ENCODE measurements around the gene ST3GAL4. TPM values are rescaled to one million over a fixed set of nuclear protein-coding genes. Genes with fewer than 3 reads are reported as not detected.

ST3GAL4 gene
- total RNA-seq, 1 experiment from 2014 or later = 13.1 TPM

- TF ChIP-seq ZBTB33 (IDR thresholded peaks at IDR 0.05; ENCODE audit: extremely low read depth, insufficient replicate concordance, low read length) (no peak), RAD21 (IDR thresholded peaks at IDR 0.05; ENCODE audit: low read depth) (no peak), YY1 (IDR thresholded peaks at IDR 0.05; ENCODE audit: extremely low read depth, insufficient replicate concordance, low read depth, low read length) (no peak), POLR2A (IDR thresholded peaks at IDR 0.05; ENCODE audit: borderline replicate concordance, extremely low read depth, insufficient read depth, insufficient read length) (no peak)
These were observed 44.5 kb upstream of the ST3GAL4 start (continued) for GRCh38 chr11:126310992-126311310.

- no peak overlapping the region for H2AFZ ChIP-seq (ENCODE audit: low read depth, low read length, poor library complexity, severe bottlenecking)
- H3K4me3 ChIP-seq (replicated peaks in 1 of 2; ENCODE audit: low read depth in 1 of 2, low read length in 2 of 2) = no peak overlapping the region
- no peaks in the 10 kb centered on the region for H3K27me3 ChIP-seq (ENCODE audit: insufficient read depth, low read length)
- no peaks in the 10 kb centered on the region for H3K9me2 ChIP-seq (ENCODE audit: insufficient read depth)
- H3K4me2 ChIP-seq (ENCODE audit: low read length) = no peak overlapping the region
- ChIA-PET RAD21 (ENCODE audit: low non-redundant PET in 1 of 2, low total read pairs in 2 of 2, uncharacterized antibody in 2 of 2, unreplicated experiment in 2 of 2) (no interaction called here), POLR2A (no interaction called here), CTCF (interaction anchor here (1.0 to 5.9 kb wide), 4 partner anchors 72 to 679 kb away, joined by 3 to 74 read pairs (median 7); no protein-coding TSS in a partner anchor)
- H3K79me2 ChIP-seq (ENCODE audit: insufficient read depth, low read length) = no peaks in the 10 kb centered on the region
- TF ChIP-seq EZH2phosphoT487 (IDR thresholded peaks at IDR 0.05; ENCODE audit: borderline replicate concordance) (no peak), TCF7L2 (IDR thresholded peaks at IDR 0.05; ENCODE audit: borderline replicate concordance, extremely low read depth, insufficient read depth, insufficient read length) (no peak), JUND (IDR thresholded peaks at IDR 0.05) (no peak), CTCF (IDR thresholded peaks at IDR 0.05 in 2 of 3, conservative IDR thresholded peaks at IDR 0.05 in 1 of 3; ENCODE audit: borderline replicate concordance in 1 of 3, insufficient read depth in 1 of 3, low read depth in 2 of 3, low read length in 2 of 3) (no peak), ELF1 (IDR thresholded peaks at IDR 0.05; ENCODE audit: borderline replicate concordance, low read depth) (no peak), YY1 (IDR thresholded peaks at IDR 0.05; ENCODE audit: extremely low read depth, insufficient replicate concordance, low read depth, low read length) (no peak), SP1 (IDR thresholded peaks at IDR 0.05; ENCODE audit: low read depth) (no peak), POLR2AphosphoS5 (IDR thresholded peaks at IDR 0.05; ENCODE audit: low read depth, low read length) (no peak), ZFX (IDR thresholded peaks at IDR 0.05) (no peak), POLR2A (IDR thresholded peaks at IDR 0.05; ENCODE audit: borderline replicate concordance, extremely low read depth, insufficient read depth, insufficient read length) (no peak), REST (IDR thresholded peaks at IDR 0.05; ENCODE audit: low read depth) (no peak), SIN3A (IDR thresholded peaks at IDR 0.05; ENCODE audit: low read depth) (no peak), ATF3 (IDR thresholded peaks at IDR 0.05) (no peak)
- ATAC-seq (no peak), DNase-seq (ENCODE audit: low read depth, low spot score) (no peak)
- H3K9ac ChIP-seq (ENCODE audit: low read length) = no peak overlapping the region
- intact Hi-C loops (cut with micrococcal nuclease) = loop anchor here (2.0 to 10.0 kb wide), 3 partner anchors 81 to 679 kb away; no protein-coding TSS in a partner anchor
- H3K4me1 ChIP-seq (ENCODE audit: control insufficient read depth in 1 of 2, insufficient read depth in 2 of 2, low read length in 2 of 2) = peaks cover 6 to 15% of the 10 kb centered on the region in 2 experiments
- BruUV-seq (replicated peaks) = no TSS peak
- no peaks in the 10 kb centered on the region for H3K36me3 ChIP-seq (ENCODE audit: control insufficient read depth in 1 of 2, insufficient read depth in 2 of 2, low read length in 2 of 2)
- no peaks in the 10 kb centered on the region for H4K20me1 ChIP-seq (ENCODE audit: insufficient read depth)
- no peak overlapping the region for H3K27ac ChIP-seq (ENCODE audit: low read depth, low read length)
- no peaks in the 10 kb centered on the region for H3K9me3 ChIP-seq (ENCODE audit: control insufficient read depth in 1 of 2, insufficient read depth in 1 of 2, low read depth in 1 of 2, low read length in 2 of 2)
These were observed 43.8 kb upstream of the ST3GAL4 start for GRCh38 chr11:126311401-126312291.

Measured in HCT116 (cell line).